ENCODE data around the gene COPS7A.
A peak's percentile ranks its signal among the peaks of the same experiment; 100 is the strongest.

Gene COPS7A

DNA sequence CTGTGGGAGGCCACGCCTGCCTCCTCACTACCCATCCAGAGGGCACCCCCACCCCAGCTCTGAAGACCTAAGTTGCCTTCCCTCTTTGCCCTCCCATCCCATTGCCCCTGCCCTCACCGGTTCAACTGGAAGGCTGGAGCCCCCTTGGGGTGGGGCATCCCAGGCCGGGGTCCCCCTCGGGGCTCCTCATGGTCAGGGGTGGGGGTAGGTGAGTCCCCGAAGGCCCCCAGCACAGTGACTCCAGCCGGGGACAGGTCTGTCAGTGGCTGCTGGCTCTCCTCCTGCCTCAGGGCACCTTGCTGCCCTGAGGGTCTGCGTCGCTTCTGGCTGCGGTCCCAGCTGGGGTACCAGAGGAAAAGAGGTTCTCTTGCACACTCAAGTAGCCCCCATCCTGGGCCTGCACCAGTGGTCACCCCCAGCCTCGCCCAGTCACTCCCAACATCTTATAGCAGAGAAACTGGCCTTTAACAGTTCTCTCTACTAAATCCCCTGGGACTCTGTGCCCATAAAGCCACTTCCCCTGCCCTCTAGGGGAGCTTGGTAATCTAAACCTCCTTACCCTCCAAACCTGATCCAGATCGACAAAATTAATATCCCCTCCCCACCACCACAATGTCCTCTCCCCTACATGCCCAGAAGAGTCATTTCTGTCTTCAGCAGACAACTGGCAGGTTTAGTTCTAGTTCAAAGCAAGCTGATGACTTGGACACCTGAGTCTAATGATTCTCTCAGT is 28.4 kb upstream of the COPS7A start:
- no peak overlapping the region for H3K27ac ChIP-seq (ENCODE audit: low read depth, low read length, severe bottlenecking)
- 77 to 93% methylated on average over 8 of the region's 11 CpGs for WGBS, 2 experiments (ENCODE audit: insufficient coverage in 2 of 2)

DNA sequence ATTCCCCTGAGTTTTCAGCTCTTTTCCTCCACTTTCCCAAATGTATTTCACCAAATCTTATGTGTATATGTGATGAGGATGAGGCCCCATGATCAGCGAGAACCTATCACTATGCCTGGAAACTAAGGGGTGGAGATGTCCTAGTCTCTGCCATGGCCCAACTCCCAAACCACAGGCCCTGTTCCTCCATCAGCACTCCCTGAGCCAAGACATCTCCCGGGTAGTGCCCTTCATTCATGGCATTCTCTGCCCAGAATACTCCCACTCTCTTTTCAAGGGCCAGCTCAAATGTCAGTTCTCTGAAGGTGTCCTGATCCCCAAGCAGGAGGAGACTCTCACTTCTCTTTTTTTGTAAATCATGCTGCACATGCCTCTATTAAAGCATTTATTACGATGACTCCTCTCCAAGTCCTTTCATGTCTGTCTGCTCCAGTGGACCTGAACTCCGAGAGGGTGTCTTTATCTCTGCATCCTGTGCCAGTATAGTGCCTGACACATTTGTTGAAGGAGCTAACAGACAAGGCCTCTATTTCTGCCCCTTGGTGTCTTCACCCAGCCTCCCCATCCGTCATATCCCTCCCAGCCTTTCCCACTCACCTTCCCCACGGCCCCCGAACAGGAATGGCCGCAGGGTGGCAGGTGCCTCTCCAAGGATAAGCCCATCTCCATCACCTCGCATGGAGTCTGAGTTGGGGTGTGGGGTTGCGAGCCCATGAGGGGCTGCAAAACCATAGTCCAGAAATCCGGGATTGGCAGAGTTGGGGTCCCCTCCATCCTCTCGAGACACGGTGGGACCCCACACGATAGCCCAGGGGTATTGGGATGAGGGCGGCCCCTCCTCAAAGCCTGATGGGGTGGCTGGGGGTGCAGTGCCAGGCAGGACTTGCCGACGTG is 26.9 kb upstream of the COPS7A start:
- 93 to 94% methylated on average over 11 to 12 of the region's 17 CpGs for WGBS, 2 experiments (ENCODE audit: insufficient coverage in 2 of 2)

More for the DNA sequence above, 28.4 kb upstream of the COPS7A start:
- Histone ChIP-seq H3K36me3 (ENCODE audit: control insufficient read depth, insufficient read depth, low read length) (no peaks in the 10 kb centered on the region), H3K4me1 (ENCODE audit: control insufficient read depth, insufficient read depth, low read length, poor library complexity, severe bottlenecking) (peaks cover 3% of the 10 kb centered on the region), H3K9me3 (ENCODE audit: control insufficient read depth, low read length) (no peaks in the 10 kb centered on the region), H3K4me3 (ENCODE audit: extremely low read depth, insufficient read depth, low read length, poor library complexity, severe bottlenecking) (no peak overlapping the region)

DNA sequence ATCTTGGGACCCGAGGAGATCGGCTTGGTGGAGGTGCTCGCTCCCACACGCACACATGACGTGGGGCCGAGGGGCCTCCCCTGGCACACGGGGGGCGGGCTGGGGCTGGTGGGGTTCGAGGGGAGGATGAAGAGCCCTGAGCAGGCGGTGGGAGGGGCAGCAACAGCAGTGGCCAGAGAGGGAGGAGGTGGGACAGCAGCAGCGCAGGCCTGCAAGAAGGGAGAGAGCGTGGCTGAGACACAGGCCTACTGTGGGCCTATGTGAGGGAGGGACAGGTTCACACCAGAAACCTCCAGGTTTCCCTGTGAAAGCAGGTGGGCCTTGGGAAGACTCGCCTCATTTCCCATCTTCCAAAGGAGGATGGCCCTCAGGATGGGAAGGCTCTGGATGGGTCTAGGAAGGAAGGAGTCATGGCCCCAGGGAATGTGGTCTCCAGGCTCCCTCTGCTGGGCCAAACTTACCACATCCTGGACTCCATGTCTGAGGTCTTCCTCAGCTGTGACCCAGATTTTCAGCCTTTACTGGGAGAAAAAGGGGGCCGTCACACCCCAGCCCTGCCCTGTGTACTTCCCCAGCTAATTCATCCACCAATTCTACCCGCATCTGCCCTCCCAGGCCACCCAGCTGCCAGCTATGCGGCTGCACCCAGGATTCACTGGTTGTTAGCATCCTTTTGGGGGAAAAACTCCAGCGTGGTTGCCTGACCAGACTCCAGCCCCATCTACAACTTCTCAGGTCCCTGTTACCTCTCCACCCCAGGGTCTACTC is 26.1 kb upstream of the COPS7A start:
- no peak overlapping the region for H3K27ac ChIP-seq (ENCODE audit: low read depth, low read length, severe bottlenecking)
- WGBS, 2 experiments (ENCODE audit: insufficient coverage in 2 of 2): 69 to 83% methylated on average over 7 of the region's 17 CpGs
- no peaks in the 10 kb centered on the region for H3K36me3 ChIP-seq (ENCODE audit: control insufficient read depth, insufficient read depth, low read length)
- H3K4me3 ChIP-seq (ENCODE audit: extremely low read depth, insufficient read depth, low read length, poor library complexity, severe bottlenecking): no peak overlapping the region
- H3K4me1 ChIP-seq (ENCODE audit: control insufficient read depth, insufficient read depth, low read length, poor library complexity, severe bottlenecking): peaks cover 3% of the 10 kb centered on the region
- H3K9me3 ChIP-seq (ENCODE audit: control insufficient read depth, low read length): no peaks in the 10 kb centered on the region

More for the DNA sequence above, 26.9 kb upstream of the COPS7A start:
- Histone ChIP-seq H3K4me1 (ENCODE audit: control insufficient read depth, insufficient read depth, low read length, poor library complexity, severe bottlenecking) (peaks cover 3% of the 10 kb centered on the region), H3K27ac (ENCODE audit: low read depth, low read length, severe bottlenecking) (no peak overlapping the region), H3K36me3 (ENCODE audit: control insufficient read depth, insufficient read depth, low read length) (no peaks in the 10 kb centered on the region), H3K9me3 (ENCODE audit: control insufficient read depth, low read length) (no peaks in the 10 kb centered on the region), H3K4me3 (ENCODE audit: extremely low read depth, insufficient read depth, low read length, poor library complexity, severe bottlenecking) (no peak overlapping the region)

DNA sequence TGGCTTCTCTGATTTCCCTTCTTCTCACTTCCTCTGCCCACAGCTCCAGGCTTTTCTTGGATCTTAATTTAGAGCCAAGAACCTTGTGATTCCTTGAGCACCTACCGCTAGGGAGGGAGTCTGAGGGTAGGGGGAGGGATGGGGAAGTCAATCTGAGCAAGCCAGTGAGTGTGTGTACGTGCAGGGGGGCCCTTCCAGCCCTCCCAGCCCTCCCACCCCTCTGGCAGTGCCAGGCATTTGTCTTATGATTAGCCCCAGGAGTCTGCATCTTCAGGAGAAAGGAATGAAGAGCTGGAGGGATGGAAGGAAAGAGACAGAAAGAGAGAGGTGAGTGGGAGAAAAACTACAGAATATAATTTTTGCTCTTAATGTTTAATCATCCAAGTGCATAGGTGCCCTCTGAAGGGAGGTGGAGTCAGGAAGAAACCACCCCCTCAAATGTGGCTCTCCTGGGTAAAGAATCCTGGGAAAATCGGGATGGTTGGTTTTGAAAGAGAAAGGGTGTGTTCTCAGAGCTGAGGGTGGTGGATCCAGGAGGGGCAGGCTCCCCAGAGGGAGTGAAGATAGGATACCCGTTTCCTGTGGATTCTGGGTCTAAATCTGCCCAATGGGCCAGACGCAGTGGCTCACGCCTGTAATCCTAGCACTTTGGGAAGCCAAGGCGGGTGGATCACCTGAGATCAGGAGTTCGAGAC is 25.3 kb upstream of the COPS7A start:
- H3K9me3 ChIP-seq (ENCODE audit: control insufficient read depth, low read length): no peaks in the 10 kb centered on the region
- no peak overlapping the region for H3K4me3 ChIP-seq (ENCODE audit: extremely low read depth, insufficient read depth, low read length, poor library complexity, severe bottlenecking)
- no peaks in the 10 kb centered on the region for H3K36me3 ChIP-seq (ENCODE audit: control insufficient read depth, insufficient read depth, low read length)
- WGBS, 2 experiments (ENCODE audit: insufficient coverage in 2 of 2): 73 to 82% methylated on average over 5 to 6 of the region's 8 CpGs
- no peak overlapping the region for H3K27ac ChIP-seq (ENCODE audit: low read depth, low read length, severe bottlenecking)
- peaks cover 4% of the 10 kb centered on the region for H3K4me1 ChIP-seq (ENCODE audit: control insufficient read depth, insufficient read depth, low read length, poor library complexity, severe bottlenecking)

DNA sequence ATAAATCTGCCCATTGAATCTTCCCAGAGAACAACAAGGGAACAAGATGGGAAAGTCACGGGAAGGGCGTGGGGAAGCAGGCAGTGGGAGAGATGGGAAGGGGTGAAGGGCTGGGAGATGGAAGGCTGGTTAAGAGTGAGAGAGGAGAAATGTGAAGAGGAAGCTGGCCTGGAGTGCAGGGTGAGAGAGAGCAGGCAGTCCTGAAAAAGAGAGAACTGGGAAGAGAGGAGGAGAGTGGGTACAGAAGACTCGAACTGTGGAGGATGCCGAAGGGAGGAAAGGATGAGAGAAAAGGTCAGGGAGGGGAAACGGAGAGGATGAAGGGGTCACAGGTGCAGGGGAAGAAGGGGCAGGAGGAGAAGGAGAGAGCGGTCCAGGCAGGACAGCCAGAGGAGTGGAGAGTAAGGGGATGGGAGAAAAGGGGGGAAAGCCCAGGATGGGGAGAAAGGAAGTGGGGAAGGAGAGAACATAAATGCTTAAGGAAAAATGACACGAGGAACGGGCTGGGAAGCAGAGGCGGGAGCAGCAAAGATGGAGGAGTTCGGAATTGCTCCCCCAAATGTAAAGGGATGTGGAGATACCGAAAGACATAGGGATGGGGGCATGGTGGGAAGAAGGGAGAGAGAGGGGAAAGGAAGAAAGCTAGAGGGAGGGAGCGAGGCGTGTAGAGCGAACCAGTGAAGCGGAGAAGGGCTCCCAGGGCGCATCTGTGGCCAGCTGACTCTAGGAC is 24.4 kb upstream of the COPS7A start:
- whole genome bisulfite sequencing, 2 experiments (ENCODE audit: insufficient coverage in 2 of 2): 25 to 29% methylated on average over 12 to 16 of the region's 16 CpGs
- Histone ChIP-seq H3K4me3 (ENCODE audit: extremely low read depth, insufficient read depth, low read length, poor library complexity, severe bottlenecking) (peak overlapping the region; percentile 64), H3K9me3 (ENCODE audit: control insufficient read depth, low read length) (no peaks in the 10 kb centered on the region), H3K36me3 (ENCODE audit: control insufficient read depth, insufficient read depth, low read length) (no peaks in the 10 kb centered on the region), H3K27ac (ENCODE audit: low read depth, low read length, severe bottlenecking) (no peak overlapping the region), H3K4me1 (ENCODE audit: control insufficient read depth, insufficient read depth, low read length, poor library complexity, severe bottlenecking) (peaks cover 6% of the 10 kb centered on the region)

DNA sequence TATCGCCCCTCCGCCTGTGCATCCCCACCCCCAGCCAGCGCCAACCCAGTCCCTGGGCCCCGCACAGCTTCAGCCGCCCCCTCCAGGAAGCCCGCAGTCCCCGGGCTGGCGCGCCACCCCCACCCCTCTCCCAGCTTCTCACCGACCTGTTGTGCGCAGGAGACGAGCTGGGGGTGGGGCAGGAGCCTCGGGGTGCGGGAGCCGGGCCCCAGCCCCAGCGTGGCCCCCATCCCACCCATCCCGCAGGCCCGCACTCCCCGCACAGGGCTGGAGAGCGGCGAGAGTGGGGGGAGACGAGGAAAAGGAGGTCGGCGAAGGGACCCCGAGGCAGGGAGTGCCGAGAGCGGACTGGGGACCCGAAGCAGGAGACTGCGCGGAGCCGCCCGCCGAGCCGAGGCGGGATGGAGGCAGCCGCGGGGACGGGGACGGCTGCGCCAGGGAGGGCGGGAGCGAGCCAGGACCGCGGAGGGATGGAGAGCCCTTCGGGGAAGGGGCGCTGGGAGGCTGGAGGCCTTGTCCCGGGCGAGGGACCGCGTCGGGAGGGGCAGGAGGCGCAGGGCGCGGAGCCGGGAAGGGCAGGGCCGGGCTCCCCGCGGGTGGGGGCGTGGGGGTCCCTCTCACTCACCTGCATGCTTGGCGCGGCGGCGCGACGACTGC is 23.7 kb upstream of the COPS7A start:
- Histone ChIP-seq H3K9me3 (ENCODE audit: control insufficient read depth, low read length) (no peaks in the 10 kb centered on the region), H3K4me1 (ENCODE audit: control insufficient read depth, insufficient read depth, low read length, poor library complexity, severe bottlenecking) (peaks cover 6% of the 10 kb centered on the region), H3K36me3 (ENCODE audit: control insufficient read depth, insufficient read depth, low read length) (no peaks in the 10 kb centered on the region), H3K27ac (ENCODE audit: low read depth, low read length, severe bottlenecking) (no peak overlapping the region), H3K4me3 (ENCODE audit: extremely low read depth, insufficient read depth, low read length, poor library complexity, severe bottlenecking) (peak overlapping the region; percentile 64)
- 1% methylated on average over 32 to 39 of the region's 65 CpGs for WGBS, 2 experiments (ENCODE audit: insufficient coverage in 2 of 2)

DNA sequence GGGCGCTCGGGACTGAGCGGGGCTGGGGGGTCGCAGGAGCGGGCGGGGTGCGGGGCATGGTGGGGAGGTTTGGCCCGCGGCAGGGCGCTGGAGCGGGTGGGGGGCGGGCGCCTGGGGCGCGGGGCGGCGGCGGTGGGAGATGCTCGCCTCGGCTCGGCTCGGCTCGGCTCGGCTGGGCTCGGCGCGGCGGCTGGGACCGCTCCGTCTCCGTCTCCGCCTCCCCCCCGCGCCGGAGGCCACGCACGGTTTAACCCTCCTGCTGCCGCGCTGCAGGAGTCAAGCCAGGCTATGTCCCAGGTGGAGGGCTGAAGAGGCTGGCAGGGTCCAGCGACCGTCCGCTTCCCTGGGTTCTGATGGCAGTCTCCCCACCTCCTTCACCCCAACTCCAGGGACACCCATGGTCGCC is 23.2 kb upstream of the COPS7A start, which contains the start of gene PIANP:
PIANP (minus strand) TSS at position 170 of the 406 bp plus-strand sequence. CDS start 2,754 bp downstream, outside the sequence.
- 0 to 2% methylated on average over 11 to 24 of the region's 43 CpGs for WGBS, 2 experiments (ENCODE audit: insufficient coverage in 2 of 2)
- peak within 1 kb of the TSS; percentile 64 for H3K4me3 ChIP-seq (ENCODE audit: extremely low read depth, insufficient read depth, low read length, poor library complexity, severe bottlenecking)
- H3K36me3 ChIP-seq (ENCODE audit: control insufficient read depth, insufficient read depth, low read length): no peaks in the 10 kb centered on the region
- peaks cover 6% of the 10 kb centered on the region for H3K4me1 ChIP-seq (ENCODE audit: control insufficient read depth, insufficient read depth, low read length, poor library complexity, severe bottlenecking)
- no peaks in the 10 kb centered on the region for H3K9me3 ChIP-seq (ENCODE audit: control insufficient read depth, low read length)
- H3K27ac ChIP-seq (ENCODE audit: low read depth, low read length, severe bottlenecking): no peak within 1 kb of the TSS

DNA sequence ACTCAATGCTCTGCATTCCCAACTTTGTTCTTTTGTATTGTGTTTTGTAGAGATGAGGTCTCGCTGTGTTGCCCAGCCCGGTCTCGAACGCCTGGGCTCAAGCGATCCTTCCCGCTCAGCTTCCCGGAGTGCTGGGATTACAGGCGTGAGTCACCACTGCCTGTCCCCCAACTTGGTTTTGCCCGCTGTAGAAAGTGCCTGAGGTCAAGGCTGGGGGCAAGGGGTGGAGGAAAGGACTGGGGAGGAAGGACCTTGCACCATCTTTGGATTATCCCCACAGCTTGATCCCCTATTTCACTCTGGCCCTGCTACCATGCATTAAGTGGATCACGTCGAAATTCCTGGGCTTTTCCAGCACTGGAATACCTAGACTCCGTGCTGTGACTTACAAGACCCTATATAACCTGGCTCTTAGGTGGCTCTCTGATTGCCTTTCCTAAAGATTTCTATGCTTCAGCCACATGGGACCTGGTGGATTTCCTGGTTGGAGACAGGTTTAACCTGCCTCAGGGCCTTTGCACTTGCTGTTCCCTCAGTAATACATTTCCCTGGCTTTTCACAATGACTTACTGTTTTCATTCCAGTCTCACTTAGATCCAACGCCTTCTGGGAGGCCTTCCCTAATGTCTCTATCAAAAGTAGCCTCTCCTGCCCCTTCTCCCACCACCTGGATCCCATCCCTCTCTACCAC is 22.6 kb upstream of the COPS7A start:
- H3K36me3 ChIP-seq (ENCODE audit: control insufficient read depth, insufficient read depth, low read length): no peaks in the 10 kb centered on the region
- no peaks in the 10 kb centered on the region for H3K9me3 ChIP-seq (ENCODE audit: control insufficient read depth, low read length)
- no peak overlapping the region for H3K27ac ChIP-seq (ENCODE audit: low read depth, low read length, severe bottlenecking)
- 32 to 35% methylated on average over 11 to 13 of the region's 13 CpGs for WGBS, 2 experiments (ENCODE audit: insufficient coverage in 2 of 2)
- H3K4me3 ChIP-seq (ENCODE audit: extremely low read depth, insufficient read depth, low read length, poor library complexity, severe bottlenecking): peak overlapping the region; percentile 64
- H3K4me1 ChIP-seq (ENCODE audit: control insufficient read depth, insufficient read depth, low read length, poor library complexity, severe bottlenecking): peaks cover 6% of the 10 kb centered on the region

DNA sequence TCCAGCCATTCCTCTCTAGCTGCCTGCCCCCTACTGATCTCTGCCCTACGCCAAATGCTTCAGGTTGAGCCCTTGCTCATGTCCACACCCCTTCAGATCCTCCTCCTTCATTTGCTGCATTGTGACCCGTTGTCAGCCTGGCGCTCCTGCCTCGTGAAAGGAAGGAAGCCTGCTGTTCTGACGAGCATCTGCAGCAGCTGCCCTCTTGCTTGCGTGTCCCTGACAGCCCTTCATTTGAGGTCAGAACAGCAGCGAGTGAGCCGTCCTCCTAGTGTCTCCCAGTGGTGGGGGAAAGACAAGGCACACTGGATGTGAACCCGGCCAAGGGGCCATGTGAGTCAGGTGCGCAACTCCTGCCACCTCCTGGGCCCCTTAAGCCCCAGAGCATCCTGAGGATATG is 20.2 kb upstream of the COPS7A start:
- no peaks in the 10 kb centered on the region for H3K9me3 ChIP-seq (ENCODE audit: control insufficient read depth, low read length)
- no peak overlapping the region for H3K4me3 ChIP-seq (ENCODE audit: extremely low read depth, insufficient read depth, low read length, poor library complexity, severe bottlenecking)
- WGBS, 2 experiments (ENCODE audit: insufficient coverage in 2 of 2): 14% methylated on average over 8 to 10 of the region's 10 CpGs
- H3K27ac ChIP-seq (ENCODE audit: low read depth, low read length, severe bottlenecking): no peak overlapping the region
- H3K36me3 ChIP-seq (ENCODE audit: control insufficient read depth, insufficient read depth, low read length): no peaks in the 10 kb centered on the region
- peaks cover 6% of the 10 kb centered on the region for H3K4me1 ChIP-seq (ENCODE audit: control insufficient read depth, insufficient read depth, low read length, poor library complexity, severe bottlenecking)
